GM04503 (cell line): ENCODE results near the gene MAGI1.

ENCODE experiments used
- DNase-seq: peaks from one replicate; pipeline ENCODE4 v3.0.0-alpha.2; 2012; ENCODE audit warnings: low read depth

Gene MAGI1

DNA sequence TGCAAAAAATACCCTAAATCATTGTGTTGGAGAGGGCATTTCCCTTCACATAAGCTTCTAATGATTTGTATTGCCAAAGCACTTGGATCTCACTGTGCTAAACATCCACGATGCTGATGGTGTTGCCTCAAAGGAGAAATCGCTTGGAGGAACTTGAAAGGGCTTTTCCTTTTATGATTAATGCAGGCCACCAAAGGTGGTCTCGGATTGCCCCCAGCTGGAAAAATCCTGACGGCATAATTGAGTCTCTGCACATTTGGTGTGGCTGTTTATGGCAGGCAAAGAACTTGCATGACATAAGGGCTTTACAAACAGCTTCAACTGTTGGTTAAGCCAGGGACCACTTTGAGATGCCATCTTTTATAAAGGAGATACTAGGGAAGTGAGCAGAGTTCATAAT lies 687.0 kb downstream of the MAGI1 start:
- no peak for DNase-seq

DNA sequence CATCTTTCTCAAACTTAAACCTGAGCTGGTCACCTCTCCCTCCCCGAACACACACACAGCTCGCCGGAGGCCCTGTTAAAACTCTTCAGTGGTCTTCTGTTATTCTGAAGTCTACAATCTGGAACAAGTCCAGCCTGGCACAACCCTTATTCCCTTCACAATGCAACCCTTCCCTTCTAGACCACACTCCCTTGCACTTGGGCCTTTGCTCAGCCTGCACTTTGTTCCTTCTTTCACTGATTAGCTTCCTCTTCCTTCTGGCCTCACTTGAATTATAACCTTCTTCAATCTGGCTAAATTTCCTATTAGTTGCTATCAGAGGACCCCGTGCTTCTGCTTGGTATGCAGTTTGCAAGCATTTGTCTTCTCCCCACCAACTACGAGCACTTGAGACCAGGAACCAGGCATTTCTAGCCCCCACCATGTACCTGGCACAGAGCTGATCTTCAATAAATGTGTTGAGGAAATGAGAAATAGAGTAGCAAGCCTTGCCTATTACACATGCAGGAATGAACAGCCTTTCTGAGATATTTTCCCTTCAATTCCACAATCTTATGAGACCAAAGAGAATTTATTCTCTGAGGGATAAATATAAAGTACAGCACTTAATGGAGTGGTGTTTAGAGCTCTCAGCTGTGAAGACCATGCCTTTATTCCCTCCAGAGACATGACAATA lies 687.8 kb downstream of the MAGI1 start:
- no peak for DNase-seq

DNA sequence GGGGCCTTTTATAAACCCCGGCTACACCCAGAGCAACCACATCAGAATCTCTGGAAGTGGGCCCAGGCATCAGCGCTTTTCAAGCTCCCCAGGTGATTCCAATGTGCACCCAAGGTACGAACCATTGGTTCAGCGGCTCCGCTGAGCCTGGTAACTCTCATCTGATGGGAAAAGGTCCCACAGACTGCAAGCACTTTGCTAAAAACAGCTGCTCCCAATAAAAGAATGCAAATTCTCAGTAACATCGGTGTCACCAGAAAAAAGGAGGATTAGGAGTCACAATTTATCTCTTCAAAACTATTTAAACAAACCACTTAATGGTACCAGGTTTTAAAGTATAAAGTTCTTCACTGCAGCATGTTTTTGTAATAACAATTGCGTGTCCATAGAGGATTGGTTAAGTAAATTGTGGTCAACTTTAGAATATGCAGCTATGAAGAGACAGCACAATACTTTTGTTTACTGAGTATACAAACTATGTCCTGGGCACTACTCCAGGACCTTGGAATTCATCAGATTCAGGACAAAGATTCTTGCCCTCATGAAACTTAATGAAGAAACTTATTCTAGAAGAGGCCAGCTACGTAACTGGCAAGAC lies 690.2 kb downstream of the MAGI1 start:
- DNase-seq = peak; percentile 95

DNA sequence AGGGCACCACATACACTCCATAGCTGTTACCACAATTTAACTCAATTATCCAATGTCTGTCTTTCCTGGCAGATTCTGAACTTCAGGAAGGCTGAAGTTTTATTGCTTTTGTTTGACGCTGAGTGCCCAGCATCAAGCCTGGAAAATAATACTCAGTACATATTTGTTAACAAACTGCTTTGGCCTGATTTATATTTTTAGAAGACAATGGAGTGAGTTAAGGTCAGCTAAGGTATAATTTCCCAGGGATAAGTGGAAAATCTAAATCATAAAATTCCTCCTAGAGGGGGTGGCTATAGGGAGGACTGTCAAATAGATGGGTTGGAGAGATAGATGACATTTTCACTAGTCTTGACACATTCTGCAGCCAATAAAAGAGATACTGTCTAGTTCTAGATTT lies 691.6 kb downstream of the MAGI1 start:
- DNase-seq = no peak

DNA sequence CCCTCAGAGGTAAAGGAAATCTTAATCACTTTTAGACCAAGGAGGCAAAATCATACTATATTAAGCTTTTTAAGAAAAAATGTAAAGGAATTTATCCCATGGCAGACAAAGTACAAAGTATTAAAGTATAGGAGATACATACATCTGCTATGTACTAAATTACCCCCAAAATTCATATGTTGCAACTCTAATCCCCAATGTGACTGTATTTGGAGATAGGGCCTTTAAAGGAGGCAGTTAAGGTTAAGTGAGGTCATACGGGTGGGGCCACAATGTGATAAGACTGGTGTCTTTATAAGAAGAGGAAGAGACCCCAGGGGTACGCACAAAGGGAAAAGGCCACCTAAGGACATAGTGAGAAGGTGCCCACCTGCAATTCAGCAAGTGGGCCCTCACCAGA lies 693.9 kb downstream of the MAGI1 start:
- DNase-seq = no peak

DNA sequence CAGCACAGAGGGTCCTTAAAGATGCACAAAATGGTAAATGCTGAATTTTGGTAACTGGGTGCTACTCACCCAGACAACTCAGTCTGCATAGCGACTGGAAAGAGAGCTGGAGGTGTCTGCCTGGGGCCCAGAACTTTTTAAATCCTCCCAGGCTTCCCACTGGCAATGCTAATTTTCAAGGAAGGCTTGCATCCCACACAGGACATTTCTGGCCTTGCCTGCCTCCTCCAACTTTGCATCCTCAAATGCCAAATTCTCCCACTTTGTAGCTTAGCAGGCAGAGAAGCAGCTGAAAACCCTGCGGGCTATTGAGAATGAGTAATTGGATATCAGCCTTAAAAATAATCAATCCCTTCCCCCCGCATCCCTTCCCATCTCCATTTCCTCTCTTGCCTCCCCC lies 694.3 kb downstream of the MAGI1 start:
- no peak for DNase-seq

DNA sequence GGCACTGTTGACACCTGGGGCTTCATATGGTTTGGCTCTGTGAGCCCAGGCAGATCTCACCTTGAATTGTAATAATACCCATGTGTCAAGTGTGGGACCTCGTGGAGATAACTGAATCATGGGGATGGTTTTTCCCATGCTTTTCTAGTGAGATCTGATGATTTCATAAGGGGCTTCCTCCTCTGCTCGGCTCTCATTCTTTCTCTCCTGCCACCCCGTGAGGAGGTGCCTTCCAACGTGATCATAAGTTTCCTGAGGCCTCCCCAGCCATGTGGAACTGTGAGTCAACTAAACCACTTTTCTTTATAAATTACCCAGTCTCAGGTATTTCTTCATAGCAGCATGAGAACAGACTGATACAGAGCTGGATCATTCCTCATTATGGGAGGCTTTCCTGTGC lies 695.0 kb downstream of the MAGI1 start:
- no peak for DNase-seq

DNA sequence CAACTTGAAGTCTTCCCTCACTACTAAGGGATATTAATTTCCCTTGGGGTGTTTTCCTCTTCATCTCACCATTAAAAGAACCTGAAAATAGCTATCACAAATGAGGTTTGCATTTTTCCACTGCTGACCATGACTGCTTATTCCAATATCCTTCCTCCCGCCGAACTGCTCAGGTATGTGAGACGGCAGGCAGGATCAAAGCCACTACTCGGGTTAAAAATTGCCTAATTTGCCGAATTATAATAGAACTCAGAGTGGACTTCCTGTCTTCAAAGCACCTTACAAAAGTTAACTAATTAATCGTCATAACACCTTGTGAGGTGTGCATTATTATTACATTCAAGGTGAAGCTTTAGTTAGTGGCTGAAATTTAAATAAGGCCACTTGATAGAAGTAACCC lies 695.7 kb downstream of the MAGI1 start:
- no peak for DNase-seq

DNA sequence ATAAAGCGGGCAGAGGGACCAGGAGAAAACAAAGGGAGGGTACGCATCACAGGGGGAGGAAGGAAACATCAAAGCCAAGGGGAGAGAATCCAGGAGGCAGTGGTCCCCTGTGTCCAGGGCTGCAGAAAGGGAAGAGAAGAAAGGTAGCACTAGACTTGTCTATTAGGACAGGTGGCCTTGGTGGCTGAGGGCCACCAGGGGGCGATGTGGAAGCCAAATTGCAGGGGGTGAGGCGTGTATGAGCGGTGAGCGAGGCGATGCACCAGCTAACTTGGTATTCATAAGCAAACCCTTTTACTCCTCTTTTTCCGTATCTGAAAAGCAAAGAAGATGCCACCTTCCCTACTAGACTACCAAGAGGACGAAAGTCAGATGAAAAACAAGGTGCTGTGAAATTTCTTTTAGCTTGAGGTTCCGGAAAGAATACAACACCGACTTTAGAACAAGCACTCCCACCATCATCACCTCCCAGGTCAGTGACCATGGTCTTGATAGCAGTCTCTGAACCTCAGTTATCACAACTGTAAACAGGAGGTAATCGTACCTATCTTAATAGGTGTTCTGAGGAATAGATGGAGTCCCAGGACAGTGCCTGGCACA lies 696.5 kb downstream of the MAGI1 start:
- DNase-seq = no peak

DNA sequence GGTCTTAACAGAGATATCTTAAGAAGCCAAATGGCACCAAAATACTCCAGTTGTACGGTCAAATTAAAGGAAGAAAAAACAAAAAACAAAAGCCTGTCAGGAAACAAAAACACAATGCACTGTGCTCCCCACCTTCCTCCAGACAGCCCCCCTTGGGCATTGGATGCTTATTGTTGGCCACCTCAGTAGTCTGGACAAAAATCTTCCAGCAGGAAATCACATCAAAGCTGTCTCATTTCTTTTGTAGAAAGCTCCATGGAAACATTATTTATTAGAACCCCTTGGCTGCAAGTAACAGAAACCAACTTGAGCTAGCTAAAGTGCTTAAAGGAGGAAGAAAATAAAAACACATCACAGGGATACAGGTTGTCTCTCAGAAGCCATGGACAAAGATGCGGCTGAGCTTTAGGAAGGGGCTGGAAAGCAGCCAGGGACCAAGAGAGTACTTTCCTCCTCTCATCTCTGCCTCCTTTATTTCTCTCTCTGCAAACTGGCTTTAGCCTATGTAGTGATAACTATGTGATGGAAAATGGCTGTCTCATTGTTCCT lies 699.5 kb downstream of the MAGI1 start:
- DNase-seq = no peak

DNA sequence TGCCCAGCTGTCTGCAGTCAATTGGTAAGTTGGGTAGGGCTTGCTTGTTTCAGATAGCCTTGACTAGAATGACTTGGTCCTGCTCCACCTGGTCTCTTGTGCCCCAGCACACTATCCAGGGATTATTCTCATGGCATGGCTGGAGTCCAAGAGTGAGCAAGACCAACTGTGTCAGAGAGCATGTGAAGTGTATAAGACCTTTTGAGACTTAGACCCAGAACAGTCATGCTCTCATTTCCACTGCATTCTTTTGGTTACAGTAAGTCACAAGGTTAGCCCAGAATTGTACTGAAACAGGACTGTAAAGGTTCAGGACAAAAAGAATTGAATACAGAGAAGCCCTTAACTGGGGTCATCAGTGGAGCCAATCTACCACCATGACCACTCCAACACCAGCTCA lies 700.1 kb downstream of the MAGI1 start:
- DNase-seq = no peak

DNA sequence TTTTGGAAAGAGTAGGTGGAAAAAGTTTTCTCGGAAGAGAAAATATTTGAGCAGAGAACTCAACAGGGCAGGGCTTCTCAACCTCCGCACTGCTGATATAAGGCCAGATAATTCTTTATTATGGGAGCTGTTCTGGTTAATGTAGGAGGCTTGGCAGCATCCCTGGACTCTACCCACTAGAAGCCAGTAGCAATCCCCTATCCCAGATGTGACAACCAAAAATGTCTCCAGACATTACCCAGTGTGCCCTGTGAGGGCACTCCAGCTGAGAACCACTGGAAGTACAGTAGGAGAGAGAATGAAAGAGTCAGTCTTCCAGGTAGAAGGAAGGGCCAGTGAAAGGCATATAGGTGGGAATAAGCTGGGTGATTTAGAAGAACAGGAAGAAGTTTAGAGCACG lies 703.1 kb downstream of the MAGI1 start:
- no peak for DNase-seq

DNA sequence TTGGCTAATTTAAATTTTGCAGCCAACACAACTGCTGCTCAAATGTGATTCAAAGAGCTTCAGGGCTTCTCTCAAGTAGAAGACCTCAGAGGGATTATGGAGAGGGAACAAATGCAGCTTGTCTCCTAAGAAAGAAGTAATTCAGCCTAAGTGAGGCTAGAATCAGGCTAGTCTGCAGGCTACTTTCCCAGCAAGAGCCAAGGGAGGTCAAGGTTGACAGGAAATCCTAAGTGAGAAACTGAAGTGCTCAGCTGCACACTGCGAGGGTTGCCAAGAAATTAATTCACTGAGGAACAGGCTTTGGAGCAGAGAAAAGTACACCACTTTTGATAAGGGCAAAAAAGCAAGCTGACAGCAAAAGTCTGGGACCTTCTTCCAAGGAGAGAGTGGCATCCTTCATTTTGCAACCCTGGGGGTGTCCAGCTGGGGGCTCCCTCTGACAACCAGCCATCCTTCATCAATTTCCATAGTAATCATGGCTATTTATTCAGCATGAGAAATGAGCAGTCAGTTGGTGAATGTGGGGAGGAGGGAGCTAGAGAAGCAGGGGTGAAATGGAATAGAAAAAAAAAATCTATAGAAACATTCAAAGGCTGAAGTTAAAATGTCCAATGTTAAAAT lies 704.6 kb downstream of the MAGI1 start:
- no peak for DNase-seq

DNA sequence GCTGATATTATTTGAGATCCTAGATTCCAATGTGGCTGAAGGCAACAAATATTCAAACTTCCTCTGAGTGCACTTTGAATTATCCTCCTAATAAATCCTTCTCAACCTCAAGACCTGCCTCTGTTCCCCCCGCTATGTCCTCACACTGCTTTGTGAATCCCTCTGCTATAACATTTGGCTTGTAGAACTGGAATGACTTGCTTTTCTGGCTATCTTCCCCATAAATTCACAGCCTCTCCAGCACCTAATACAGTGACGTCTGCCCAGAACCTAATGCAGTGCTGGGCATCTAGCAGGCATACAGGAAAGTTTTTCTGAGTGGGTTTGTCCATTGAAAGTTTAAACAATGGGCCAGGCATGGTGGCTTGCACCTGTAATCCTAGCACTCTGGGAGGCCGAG lies 707.0 kb downstream of the MAGI1 start:
- no peak for DNase-seq

DNA sequence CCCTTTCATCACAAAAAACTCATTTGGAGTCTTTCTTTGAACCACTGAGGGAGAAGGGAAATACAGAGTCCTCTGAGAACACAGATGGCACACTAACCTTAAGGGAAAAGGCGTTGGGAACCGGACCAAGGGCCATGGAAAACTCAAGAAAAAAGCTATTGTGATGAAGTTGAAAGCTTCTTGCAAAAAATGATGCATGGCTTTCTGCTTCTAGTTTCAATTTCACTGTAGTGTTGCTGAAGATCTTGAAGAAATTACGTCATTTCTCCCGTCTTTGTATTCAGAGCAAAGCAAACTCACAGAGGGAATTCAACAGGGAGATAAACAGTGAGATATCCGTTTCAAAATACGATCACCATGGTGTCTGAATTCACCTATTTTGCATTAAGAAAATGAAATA lies 708.6 kb downstream of the MAGI1 start:
- no peak for DNase-seq

DNA sequence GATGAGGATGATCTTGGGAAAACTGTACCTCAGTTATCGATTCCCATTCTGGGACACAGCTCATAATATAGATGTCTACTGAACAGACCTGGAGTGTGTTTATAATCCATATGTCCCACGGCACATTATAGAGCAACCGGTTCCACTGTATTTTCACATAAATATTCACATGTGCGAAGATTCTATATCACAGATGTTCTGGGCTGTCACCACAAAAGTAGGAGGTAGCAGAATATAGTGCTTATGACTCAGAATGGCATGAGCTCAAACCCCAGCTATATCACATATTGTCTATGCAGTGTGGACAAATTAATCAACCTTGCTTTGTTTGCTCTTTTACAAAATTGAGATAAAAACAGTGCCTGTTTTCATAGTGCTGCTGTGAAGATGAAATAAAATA lies 710.6 kb downstream of the MAGI1 start:
- no peak for DNase-seq

DNA sequence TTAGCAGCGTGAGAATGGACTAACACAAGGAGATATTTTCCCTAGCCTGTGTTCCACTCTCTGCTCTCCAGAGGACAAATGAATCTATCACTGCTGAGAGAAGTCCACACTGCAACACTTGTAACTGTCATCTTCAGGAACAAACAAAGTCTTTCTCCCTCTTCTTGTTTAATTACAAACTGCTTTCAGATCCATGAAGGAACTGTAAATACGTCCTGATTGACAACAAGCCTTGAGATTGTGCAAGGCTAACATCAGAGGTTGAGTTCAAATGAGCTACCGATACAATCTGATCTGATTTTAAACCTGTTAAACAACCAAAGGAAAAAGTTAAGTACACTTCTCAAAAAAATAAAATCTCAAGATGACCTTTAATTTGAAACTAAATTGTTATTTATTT lies 712.1 kb downstream of the MAGI1 start:
- DNase-seq = no peak

DNA sequence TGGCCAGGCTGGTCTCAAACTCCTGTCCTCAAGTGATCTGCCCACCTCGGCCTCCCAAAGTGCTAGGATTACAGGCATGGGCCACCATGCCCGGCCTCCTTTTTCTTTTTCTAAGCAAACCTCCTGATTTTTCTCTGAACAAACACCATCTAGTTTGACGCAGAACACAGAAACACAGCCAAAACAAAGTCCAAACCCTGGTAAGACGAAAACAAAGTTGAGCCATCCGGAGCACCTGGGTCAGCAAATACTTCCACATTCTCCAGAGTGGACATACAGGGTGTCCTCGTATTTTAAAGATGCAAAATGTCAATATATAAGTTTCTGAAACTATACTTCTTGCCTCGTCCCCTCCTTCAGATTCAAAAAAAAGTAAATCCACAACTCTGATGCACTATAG lies 715.8 kb downstream of the MAGI1 start:
- no peak for DNase-seq

DNA sequence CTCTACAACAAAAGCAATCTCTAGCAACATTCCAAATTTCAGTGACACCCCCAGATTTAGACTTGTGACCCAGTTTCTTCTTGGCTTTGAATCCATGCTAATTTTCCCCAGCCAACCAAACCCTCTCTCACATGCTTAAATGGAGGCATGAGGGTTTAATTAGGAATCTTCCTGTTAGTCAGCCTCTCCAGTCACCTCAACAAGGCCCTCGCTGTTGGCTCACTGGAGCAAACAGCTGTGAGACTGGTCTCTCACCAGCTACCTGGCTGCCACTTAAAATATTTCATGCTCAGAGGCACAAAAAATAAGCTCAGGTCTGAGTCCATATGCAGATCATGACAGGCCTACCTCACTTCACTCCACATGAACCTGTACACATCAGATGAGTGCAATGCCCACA lies 720.5 kb downstream of the MAGI1 start:
- no peak for DNase-seq

DNA sequence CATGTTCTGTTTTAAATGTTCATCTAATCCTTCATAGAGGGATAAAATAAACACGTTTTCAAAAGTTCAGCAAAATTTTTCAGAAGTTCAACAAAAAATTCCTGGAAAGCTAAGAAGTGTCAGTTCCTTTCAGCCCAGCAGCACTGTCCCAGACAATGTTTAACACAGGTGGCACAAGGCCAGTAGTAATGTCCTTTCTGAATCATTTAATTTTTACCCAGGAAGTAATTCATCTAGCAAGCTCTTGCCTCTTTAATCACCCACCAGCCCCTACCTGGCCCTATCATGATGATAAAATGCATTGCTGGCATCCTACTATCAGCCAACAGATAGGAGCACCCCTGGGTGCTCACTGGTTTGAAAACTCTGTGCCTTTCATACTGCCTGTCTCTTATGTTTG lies 723.8 kb downstream of the MAGI1 start:
- no peak for DNase-seq

DNA sequence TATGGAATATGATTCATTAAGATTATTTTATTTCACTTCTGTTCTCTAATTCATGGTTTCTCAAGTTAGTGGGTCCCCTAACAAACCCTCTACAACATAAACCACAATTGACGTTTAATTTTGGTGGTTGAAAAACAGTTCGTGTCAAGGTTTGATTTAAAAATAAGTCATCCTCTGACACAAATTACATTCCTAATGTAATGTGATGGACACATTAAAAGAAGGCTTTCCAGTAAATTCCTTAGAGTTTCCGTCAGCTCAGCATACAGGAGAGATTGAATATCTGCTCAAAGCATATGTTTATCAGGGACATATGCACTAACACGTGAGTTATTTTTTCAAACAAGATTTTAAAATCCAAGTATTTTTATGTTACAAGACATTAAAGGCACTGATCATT lies 724.4 kb downstream of the MAGI1 start:
- no peak for DNase-seq

DNA sequence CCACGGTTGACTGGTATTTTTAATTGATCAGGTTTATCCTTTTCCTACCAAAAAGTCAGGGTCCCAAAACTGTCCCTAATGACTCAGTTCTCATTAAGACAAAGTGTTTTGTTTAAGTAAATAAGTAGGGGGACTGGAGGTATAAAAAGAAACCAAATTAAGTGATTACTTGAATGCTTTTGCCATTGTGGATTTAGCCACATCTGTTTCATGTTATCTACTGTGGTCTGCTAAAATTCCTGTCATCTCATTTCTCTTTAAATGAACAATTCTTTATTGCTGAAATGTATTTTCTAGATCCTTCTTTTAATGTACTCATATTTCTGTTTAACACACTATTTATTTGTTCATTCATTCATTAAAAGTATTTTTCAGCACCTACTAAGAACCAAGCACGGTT lies 725.1 kb downstream of the MAGI1 start:
- DNase-seq = no peak

DNA sequence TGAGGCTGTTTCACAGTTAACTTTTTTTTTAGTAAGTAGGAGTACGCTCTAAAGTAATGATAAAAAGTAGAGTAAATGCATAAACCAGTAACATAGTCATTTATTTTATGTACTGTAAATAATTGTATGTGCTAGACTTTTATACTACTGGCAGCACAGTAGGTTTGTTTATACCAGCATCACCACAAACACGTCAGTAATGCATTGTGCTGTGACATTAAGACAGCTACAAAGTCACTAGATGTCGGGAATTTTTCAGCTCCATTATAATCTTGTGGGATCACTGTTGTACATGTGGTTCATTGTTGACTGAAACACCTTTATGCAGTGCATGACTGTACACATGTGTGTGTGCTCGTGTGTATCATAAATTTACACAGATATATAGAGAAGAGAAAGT lies 732.9 kb downstream of the MAGI1 start:
- no peak for DNase-seq
